ENCODE measurements around the gene ZNF536.

The ZNF536 gene

DNA sequence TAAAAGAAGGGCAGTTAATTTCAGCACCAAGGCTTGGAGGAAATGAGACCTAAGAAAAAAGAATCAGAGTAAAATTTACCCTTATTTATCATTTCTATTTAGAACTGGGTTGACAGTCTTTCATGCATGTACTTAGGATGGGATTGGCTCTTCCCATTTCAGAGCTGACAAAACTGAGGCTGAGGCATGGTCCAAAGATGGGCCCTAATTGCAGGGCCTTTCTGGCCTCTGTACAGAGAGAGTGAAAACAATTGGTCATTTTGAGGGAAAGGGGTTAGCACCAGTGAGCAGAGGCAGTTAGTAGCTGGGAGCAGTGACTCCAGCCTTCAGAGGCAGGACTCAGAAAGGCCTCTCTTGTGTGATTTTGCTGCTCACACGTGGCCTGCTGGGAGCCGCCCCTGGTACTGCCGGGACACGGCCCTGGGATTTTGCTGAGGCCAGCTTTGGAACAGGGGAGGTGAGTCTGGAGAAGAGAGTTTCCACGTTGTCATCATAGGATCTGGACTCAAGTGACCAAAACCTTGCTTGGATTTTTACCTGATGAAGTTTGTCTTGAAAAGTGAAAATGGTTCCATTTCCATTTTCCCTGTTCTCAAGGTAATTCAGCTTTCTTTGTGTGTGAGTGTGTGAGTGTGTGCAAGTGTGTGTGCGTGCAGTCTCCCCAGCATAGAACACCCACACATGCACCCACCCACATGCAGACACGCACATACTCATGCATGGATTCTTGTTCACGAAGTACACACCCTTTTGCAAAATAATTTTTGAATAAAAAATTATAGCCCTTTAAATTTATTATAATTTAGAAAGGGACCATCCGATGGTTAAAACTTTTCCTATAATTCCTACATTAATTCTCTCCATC lies at the start of gene ZNF536:
Gene ZNF536, plus strand, starts transcription at position 425 of the 865 bp plus-strand sequence. CDS start 71,179 bp downstream, outside the sequence.
- H3K36me3 ChIP-seq (ENCODE audit: insufficient read depth, low read length) = no peaks in the 10 kb centered on the region
- H3K4me1 ChIP-seq (ENCODE audit: insufficient read depth, low read length) = 0 out of 2 replicates have a peak, but pooled peaks cover 7% of the 10 kb centered on the region
- no peak within 1 kb of the TSS for H3K9ac ChIP-seq (ENCODE audit: low read depth, low read length)
- no peaks in the 10 kb centered on the region for H3K9me3 ChIP-seq (ENCODE audit: control insufficient read depth, insufficient read depth, low read length)

DNA sequence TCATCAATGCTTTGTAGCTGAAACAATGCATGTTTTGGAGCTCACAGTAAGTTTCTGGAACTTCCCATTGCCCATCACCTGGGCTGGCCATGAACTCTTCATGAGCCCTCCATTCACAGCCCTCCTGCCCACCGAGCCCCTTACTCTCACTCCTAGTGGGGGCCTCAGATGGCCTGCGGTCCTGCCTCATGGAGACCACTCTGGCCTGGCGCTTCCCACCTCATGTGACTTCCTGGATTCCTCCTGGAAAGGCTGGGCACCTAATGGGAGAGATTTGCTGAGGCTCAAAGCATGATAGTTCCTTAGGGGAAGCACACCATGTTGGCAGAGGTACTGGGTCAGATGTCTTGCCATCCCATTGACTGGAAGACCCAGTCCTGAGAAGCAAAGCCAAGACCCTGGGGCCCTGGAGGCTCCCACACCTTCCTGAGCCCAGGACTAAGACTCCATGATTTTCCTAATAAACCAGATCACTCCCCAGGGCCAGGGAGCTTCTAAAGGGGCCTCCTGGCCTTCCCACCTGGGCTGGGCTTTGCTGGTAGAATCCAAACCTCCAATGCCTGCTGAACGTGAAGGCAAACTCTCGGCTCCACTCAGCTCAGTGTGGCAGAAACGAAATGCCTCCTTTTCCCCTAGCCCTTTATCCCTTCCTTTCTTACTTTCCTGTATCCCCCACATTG lies 49.4 kb upstream of the ZNF536 start:
- H3K36me3 ChIP-seq (ENCODE audit: insufficient read depth, low read length) = no peaks in the 10 kb centered on the region
- H3K9me3 ChIP-seq (ENCODE audit: control insufficient read depth, insufficient read depth, low read length) = no peaks in the 10 kb centered on the region
- no peak overlapping the region for H3K9ac ChIP-seq (ENCODE audit: low read depth, low read length)
- no peaks in the 10 kb centered on the region for H3K4me1 ChIP-seq (ENCODE audit: insufficient read depth, low read length)

DNA sequence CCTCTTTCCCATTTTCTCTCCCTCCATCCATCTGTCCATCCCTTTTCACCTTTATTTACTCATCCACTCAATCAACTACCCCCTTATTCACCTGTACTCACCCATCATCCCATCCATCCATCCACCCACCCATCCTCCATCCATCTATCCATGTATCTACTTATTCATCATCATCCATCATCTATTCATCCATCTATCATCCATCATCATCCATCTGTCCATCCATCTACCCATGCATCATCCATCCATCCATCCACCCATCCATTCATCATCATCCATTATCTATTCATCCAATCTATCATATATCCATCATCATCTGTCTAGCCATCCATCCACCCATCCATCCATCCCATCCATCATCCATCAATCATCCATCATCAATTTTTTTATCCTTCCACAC lies 48.3 kb upstream of the ZNF536 start:
- no peaks in the 10 kb centered on the region for H3K36me3 ChIP-seq (ENCODE audit: insufficient read depth, low read length)
- H3K9me3 ChIP-seq (ENCODE audit: control insufficient read depth, insufficient read depth, low read length) = no peaks in the 10 kb centered on the region
- H3K4me1 ChIP-seq (ENCODE audit: insufficient read depth, low read length) = no peaks in the 10 kb centered on the region
- H3K9ac ChIP-seq (ENCODE audit: low read depth, low read length) = no peak overlapping the region

DNA sequence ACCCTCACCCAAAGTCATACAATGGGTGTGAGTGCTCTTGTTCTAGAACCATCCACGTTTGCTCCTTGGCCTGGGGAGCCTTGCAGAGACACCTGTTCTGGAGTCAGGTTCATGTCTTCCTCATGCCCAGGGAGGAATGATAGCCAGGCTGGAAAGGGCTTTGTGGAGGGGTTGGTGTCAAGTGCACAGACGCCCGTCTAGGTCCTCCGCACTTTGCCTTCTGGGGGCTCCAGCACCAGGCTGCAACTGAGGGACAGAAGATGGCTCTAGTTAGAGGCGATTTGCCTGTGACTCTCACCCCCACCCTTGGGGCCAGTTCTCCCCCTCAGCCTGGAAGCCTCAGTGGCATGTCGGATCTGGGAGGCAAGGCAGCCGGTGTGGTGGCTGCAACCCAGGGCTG lies 47.2 kb upstream of the ZNF536 start:
- Histone ChIP-seq H3K9ac (ENCODE audit: low read depth, low read length) (no peak overlapping the region), H3K9me3 (ENCODE audit: control insufficient read depth, insufficient read depth, low read length) (no peaks in the 10 kb centered on the region), H3K4me1 (ENCODE audit: insufficient read depth, low read length) (no peaks in the 10 kb centered on the region), H3K36me3 (ENCODE audit: insufficient read depth, low read length) (no peaks in the 10 kb centered on the region)

GRCh38 chr19:30325676-30326392 lies 46.4 kb upstream of the ZNF536 start:
- Histone ChIP-seq H3K9me3 (ENCODE audit: control insufficient read depth, insufficient read depth, low read length) (no peaks in the 10 kb centered on the region), H3K4me1 (ENCODE audit: insufficient read depth, low read length) (no peaks in the 10 kb centered on the region), H3K9ac (ENCODE audit: low read depth, low read length) (no peak overlapping the region), H3K36me3 (ENCODE audit: insufficient read depth, low read length) (no peaks in the 10 kb centered on the region)

- Histone ChIP-seq H3K9ac (ENCODE audit: low read depth, low read length) (no peak overlapping the region), H3K4me1 (ENCODE audit: insufficient read depth, low read length) (no peaks in the 10 kb centered on the region), H3K9me3 (ENCODE audit: control insufficient read depth, insufficient read depth, low read length) (no peaks in the 10 kb centered on the region), H3K36me3 (ENCODE audit: insufficient read depth, low read length) (no peaks in the 10 kb centered on the region)
Observed at GRCh38 chr19:30326393-30326710, 45.8 kb upstream of the ZNF536 start.

DNA sequence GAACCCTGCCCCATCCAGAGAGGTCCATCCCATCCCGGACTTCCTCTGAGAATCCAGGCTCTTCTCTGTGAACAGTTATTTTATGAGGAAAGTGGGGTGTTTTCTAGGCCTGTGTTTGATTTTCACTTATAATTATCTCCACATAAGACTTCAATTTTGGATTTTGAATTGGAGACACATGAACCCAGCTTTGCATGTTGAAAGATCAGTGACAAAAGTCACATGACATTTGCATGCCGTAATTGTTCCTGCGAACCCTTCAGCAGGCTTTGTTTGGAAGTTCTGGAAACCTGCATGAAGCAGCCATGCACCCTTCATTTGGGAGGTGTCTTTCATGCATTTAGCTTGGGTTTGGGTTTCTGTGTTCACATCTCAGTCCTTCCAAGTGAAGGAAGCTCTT lies 44.9 kb upstream of the ZNF536 start:
- Histone ChIP-seq H3K4me1 (ENCODE audit: insufficient read depth, low read length) (no peaks in the 10 kb centered on the region), H3K9ac (ENCODE audit: low read depth, low read length) (no peak overlapping the region), H3K36me3 (ENCODE audit: insufficient read depth, low read length) (no peaks in the 10 kb centered on the region), H3K9me3 (ENCODE audit: control insufficient read depth, insufficient read depth, low read length) (no peaks in the 10 kb centered on the region)

GRCh38 chr19:30328096-30328495 lies 44.1 kb upstream of the ZNF536 start:
- no peaks in the 10 kb centered on the region for H3K9me3 ChIP-seq (ENCODE audit: control insufficient read depth, insufficient read depth, low read length)
- no peak overlapping the region for H3K9ac ChIP-seq (ENCODE audit: low read depth, low read length)
- H3K4me1 ChIP-seq (ENCODE audit: insufficient read depth, low read length) = no peaks in the 10 kb centered on the region
- no peaks in the 10 kb centered on the region for H3K36me3 ChIP-seq (ENCODE audit: insufficient read depth, low read length)

GRCh38 chr19:30330266-30330665 lies 41.9 kb upstream of the ZNF536 start:
- Histone ChIP-seq H3K9me3 (ENCODE audit: control insufficient read depth, insufficient read depth, low read length) (no peaks in the 10 kb centered on the region), H3K4me1 (ENCODE audit: insufficient read depth, low read length) (no peaks in the 10 kb centered on the region), H3K9ac (ENCODE audit: low read depth, low read length) (no peak overlapping the region), H3K36me3 (ENCODE audit: insufficient read depth, low read length) (no peaks in the 10 kb centered on the region)

- H3K4me1 ChIP-seq (ENCODE audit: insufficient read depth, low read length) = no peaks in the 10 kb centered on the region
- H3K9ac ChIP-seq (ENCODE audit: low read depth, low read length) = no peak overlapping the region
- no peaks in the 10 kb centered on the region for H3K36me3 ChIP-seq (ENCODE audit: insufficient read depth, low read length)
- no peaks in the 10 kb centered on the region for H3K9me3 ChIP-seq (ENCODE audit: control insufficient read depth, insufficient read depth, low read length)
Observed at GRCh38 chr19:30332445-30333234, 39.5 kb upstream of the ZNF536 start.

DNA sequence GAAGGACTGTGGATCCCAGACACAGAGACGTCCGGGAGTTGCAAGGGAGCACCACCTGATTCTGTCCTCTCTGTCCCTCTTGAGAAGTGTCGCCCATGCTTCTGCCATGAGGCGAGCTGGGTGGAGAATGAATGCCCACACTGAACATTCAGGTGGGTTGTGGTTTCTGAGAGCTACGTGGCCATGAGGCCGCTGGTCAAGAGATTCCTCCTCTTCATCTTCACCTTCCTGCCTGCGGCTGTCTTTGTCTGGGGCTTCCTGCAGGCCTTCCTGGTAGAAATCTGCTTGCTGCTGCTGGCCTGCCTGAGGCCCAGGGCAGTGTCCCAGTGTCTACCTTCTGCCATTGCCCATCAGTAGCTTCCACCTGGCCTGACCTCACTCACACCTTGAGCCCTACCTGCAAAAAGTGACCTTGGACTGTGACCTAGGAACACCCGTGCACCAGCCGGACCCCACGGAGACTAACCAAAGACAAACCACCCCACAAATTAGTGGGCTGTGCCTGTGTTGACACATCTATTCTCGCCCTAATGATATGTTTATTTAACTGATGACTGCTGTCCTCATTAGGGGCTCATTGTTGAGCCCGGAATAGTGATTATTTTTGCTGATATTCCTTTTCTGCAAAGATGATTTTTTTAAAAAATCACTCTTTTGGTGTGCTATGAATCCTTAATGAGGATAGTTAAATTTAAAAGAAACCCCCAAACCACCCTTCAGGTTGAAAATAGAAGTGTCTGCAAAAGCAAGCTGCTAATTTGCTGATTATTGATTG lies 38.7 kb upstream of the ZNF536 start:
- no peaks in the 10 kb centered on the region for H3K4me1 ChIP-seq (ENCODE audit: insufficient read depth, low read length)
- H3K36me3 ChIP-seq (ENCODE audit: insufficient read depth, low read length) = no peaks in the 10 kb centered on the region
- no peak overlapping the region for H3K9ac ChIP-seq (ENCODE audit: low read depth, low read length)
- no peaks in the 10 kb centered on the region for H3K9me3 ChIP-seq (ENCODE audit: control insufficient read depth, insufficient read depth, low read length)

DNA sequence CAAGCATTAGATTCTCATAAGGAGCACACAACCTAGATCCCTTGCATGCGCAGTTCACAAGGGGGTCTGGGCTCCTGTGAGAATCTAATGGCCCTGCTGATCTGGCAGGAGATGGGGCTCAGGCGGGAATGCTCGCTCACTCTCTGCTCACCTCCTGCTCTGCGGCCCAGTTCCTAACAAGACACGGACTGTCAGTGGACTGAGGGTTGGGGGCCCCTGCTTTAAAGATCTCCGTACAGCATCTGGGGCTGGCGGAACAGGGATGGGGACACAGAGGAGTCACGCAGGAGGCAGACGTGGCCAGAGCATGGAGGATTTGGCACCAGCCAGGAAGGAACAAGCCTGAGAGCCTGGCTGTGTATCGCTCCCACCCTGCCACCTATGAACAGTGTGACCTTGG lies 37.3 kb upstream of the ZNF536 start:
- H3K4me1 ChIP-seq (ENCODE audit: insufficient read depth, low read length) = no peaks in the 10 kb centered on the region
- no peaks in the 10 kb centered on the region for H3K36me3 ChIP-seq (ENCODE audit: insufficient read depth, low read length)
- H3K9me3 ChIP-seq (ENCODE audit: control insufficient read depth, insufficient read depth, low read length) = no peaks in the 10 kb centered on the region
- H3K9ac ChIP-seq (ENCODE audit: low read depth, low read length) = no peak overlapping the region

GRCh38 chr19:30335306-30335886 lies 36.8 kb upstream of the ZNF536 start:
- H3K9me3 ChIP-seq (ENCODE audit: control insufficient read depth, insufficient read depth, low read length) = no peaks in the 10 kb centered on the region
- no peaks in the 10 kb centered on the region for H3K36me3 ChIP-seq (ENCODE audit: insufficient read depth, low read length)
- H3K4me1 ChIP-seq (ENCODE audit: insufficient read depth, low read length) = no peaks in the 10 kb centered on the region
- H3K9ac ChIP-seq (ENCODE audit: low read depth, low read length) = no peak overlapping the region
